SIG-M5 (cell line): ENCODE results near the gene FBXO42.

Experiments
- DNase-seq: peaks from one replicate; lab custom pipeline; 2025; lab: John Stamatoyannopoulos, UW

Gene FBXO42

GRCh38 chr1:16351994-16352841 is at the start of gene FBXO42:
Gene FBXO42 (minus strand): TSS chr1:16352480. CDS start chr1:16315418, 37,062 bp downstream.
- DNase-seq = peak; percentile 19

- DNase-seq = no peak
These were observed 46.2 kb upstream of the FBXO42 start for GRCh38 chr1:16398371-16398953.

DNA sequence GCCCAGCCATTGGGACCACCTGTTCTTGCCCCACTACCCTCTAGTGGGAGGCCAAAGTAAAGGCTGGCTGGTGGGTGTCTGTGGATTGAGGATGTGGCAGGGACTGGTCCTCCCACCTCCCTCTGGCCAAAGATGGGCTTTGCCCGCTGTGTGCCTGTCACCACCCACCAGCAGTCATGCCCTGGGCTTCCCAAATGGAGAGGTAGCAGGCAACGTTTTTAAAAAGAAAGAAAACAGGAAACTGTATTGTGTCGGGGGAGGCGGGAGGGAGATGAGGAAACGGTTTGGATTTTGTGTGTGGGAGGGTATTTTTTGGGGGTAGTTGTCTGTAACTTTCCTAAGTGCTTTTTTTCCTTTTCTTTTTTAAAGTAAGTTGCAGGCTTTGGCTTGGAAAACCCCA is 44.8 kb upstream of the FBXO42 start:
- no peak for DNase-seq

GRCh38 chr1:16396591-16396990 is 44.3 kb upstream of the FBXO42 start:
- no peak for DNase-seq

GRCh38 chr1:16394977-16395376 is 42.7 kb upstream of the FBXO42 start:
- DNase-seq = no peak

DNA sequence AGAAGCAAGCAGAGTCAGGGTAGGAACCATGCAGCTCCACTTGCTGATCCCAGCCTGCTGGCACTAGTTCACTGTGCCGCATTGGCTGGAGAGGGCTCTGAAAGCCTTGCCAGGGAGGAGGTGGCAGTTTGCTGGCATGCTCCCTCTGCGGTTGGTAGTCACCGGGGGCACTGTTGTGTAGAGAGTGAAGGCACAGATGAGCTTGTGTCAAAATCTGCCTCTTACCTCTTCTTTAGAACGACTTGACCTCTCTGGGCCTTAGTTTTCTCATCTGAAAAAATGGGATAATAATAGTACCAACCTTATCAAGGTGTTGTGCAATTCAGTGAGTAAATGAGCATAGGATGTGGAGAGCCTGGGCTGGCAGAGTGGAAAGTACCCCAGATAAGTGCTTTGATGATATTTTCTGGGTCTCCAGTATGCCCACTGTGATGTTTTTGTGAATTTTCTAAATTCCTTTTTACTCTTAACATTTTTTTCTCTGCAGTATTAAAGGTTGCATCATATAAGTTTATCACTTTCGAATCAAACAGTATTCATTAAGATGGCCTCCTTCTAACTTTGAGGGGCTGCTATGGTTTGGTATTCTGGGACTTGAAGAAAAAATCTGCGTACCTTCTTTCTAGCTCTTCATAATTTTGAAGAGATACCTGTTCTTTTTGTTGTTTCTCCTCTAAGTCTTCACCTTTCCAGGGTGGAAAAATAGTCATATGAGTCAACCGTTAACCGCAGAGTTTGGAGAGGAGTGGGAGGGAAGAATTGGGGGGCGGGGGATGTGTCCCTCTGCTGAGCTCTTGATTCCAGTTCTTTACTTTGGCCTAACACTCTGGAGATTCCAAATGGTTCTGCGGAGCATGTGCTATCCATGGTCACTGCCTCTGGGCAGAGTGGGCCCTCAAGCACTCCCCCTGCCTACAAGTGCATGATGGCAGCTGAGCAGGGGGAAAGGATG is 41.6 kb upstream of the FBXO42 start:
- no peak for DNase-seq

DNA sequence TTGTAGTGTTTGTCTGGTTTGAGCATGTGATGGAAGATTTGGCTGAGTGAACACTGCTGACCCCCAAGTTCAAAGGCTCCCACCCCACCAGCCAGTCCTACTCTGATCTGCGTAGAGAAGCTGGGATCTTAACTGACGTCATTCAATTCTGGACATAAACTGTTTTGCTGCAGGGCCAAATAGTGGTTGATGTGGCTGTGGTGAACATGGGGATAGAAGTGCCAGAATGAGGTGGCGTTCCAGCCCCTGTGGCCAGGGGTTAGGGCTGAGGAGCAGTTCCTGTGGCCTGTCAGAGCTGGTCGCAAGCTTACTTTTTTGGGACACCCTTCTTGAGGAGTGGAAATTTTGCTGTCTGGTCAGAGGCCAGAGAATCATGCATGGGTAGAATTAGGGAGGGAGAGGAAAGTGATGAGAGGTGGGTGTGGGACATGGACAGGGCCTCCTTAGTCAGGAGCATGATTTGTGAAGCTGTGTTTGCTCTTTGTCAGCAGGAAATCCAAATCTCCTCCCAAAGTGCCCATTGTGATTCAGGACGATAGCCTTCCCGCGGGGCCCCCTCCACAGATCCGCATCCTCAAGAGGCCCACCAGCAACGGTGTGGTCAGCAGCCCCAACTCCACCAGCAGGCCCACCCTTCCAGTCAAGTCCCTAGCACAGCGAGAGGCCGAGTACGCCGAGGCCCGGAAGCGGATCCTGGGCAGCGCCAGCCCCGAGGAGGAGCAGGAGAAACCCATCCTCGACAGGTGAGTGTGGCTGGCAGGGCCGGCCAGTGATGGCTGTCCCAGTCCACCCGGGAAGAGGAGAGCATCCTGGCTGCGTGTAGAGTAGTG is 40.7 kb upstream of the FBXO42 start:
- no peak for DNase-seq

DNA sequence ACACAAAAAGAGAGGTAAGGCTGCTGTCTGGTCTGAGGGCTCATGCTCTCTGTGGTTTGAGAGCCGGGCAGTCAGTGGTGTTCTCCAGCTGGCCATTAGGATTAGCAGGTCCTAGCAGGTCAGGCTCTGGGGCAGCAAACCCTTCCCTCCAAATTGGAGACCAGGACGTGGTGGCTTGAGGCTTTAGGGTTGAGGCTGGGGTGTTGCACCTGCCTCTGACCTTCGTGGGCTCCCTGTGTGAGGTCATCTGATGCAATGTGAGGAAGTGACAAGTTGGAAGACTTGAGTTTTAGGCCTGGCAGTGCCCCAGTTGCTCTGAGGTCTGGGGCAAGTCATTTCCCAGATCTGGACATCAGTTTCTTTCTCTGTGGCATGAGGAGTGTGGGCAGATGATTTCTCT is 39.1 kb upstream of the FBXO42 start:
- no peak for DNase-seq

GRCh38 chr1:16387201-16388188 is 35.2 kb upstream of the FBXO42 start:
- DNase-seq = no peak

DNA sequence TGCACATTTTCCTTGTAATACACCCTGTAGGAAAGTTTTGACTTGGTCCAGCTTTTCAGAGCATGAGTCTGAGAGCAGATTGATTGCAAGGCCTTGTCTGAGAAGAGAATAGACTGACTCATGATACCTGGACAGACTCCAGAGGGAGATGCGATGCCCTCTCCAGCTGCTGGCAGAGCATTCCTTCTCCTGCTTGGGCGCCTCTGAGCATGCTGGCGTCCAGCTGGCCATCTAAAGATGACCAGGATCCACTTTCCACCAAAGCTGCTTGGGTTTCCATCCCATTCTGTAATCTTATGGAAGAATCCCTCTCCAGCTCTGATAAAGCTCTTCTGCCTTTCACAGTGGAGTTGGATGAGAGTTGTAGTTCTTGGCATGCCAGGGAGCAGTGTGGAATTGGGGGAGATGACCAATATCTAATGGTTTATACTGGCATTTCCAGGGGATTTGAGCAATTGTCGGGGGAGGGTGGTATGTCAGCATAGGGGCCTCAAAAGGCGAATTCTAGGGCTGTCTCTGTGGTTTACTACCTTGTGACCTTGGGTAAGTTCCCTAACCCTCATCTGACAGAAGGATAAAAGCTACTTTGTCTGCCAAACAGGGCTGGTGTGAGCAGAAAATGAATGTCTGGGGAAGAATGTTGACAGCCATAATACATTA is 34.3 kb upstream of the FBXO42 start:
- no peak for DNase-seq

DNA sequence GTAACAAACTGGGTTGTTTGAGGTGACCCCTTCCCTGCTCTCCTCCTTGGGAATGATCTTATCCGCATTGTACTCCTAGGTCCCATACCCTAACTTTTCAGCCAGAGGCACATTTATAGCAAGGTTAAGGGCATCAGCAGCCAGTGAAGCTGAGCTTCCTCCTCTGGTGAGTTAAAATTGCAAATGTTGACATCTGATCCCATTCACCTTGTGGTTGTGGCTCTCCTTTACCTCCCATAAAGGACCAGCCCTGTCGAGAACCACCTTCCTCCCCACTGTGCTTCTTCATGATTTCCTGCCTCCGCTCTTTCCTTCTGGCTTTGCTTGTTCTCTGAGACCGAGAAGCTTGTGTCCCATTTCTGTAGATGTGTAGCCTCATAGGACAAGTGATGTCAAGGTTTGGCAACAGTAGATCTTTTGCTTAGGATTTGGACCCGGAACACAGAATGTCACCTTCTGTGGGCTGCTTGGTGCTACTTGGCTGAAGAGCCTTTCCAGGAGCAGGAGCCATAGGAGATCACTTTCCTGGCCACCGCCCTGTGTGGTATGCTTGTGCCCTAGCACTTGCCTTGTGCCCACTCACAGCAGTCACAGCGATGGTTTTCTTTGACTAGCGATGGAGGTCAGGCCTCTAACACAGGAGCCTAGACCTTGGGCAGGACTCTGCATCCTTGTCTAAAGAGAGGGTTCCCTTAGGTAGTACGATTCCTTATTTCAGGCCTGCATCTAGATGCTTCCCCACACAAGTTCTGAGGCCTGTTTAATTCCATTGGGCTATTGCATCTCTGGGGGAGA is 33.6 kb upstream of the FBXO42 start:
- no peak for DNase-seq

DNA sequence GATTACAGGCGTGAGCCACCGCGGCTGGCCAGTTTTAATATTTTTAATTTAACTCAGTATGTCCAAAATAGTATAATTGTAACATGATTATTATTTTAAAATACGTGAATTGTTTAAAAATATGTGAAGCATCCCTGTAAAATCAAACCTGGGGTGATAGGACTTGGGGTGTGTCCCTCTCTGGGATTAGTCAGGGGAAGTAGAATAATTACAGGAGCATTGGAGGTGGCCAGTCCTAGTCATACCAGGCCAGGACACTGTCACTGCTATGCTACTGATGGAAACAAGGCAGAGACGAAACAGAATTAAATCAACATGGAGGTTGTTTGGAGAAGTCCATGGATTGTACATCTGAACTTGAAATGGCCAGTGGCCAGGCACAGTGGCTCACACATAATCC is 31.6 kb upstream of the FBXO42 start:
- DNase-seq = no peak

- no peak for DNase-seq
These were observed 28.6 kb upstream of the FBXO42 start for GRCh38 chr1:16380868-16381267.

- DNase-seq = no peak
These were observed 26.2 kb upstream of the FBXO42 start for GRCh38 chr1:16378443-16378842.

- DNase-seq = no peak
These were observed 24.7 kb upstream of the FBXO42 start for GRCh38 chr1:16376971-16377370.

GRCh38 chr1:16375521-16376340 is 23.5 kb upstream of the FBXO42 start:
- no peak for DNase-seq

- no peak for DNase-seq
These were observed 22.0 kb upstream of the FBXO42 start for GRCh38 chr1:16374266-16374665.
